ENCODE measurements around the gene TEAD1. TPM values are rescaled to one million over a fixed set of nuclear protein-coding genes. Genes with fewer than 3 reads are reported as not detected.
A peak's percentile ranks its signal among the peaks of the same experiment; 100 is the strongest.

TEAD1 gene
- total RNA-seq, 1 donor from 2014 or later = 51.9 TPM

- peak in 1 of 2 donors; percentile 42 for ATAC-seq
These were observed 226.3 kb downstream of the TEAD1 start for GRCh38 chr11:12900496-12900895.

GRCh38 chr11:12901272-12901671 lies 227.1 kb downstream of the TEAD1 start:
- no peak for TF ChIP-seq CTCF (IDR thresholded peaks at IDR 0.05)
- intact Hi-C loops (cut with DNase I) = no loop called here
- no peak overlapping the region for H3K4me3 ChIP-seq
- H3K27ac ChIP-seq = no peak overlapping the region
- H3K4me1 ChIP-seq = no peaks in the 10 kb centered on the region
- H3K27me3 ChIP-seq (ENCODE audit: low read depth) = no peaks in the 10 kb centered on the region
- ATAC-seq (no peak), DNase-seq (no peak)
- H3K36me3 ChIP-seq = peaks cover 25% of the 10 kb centered on the region
- H3K9me3 ChIP-seq = no peaks in the 10 kb centered on the region

More at GRCh38 chr11:12900496-12900895, 226.3 kb downstream of the TEAD1 start:
- Histone ChIP-seq H3K27ac (no peak overlapping the region), H3K36me3 (peaks cover 27% of the 10 kb centered on the region), H3K9me3 (no peaks in the 10 kb centered on the region), H3K4me3 (no peak overlapping the region), H3K4me1 (no peaks in the 10 kb centered on the region), H3K27me3 (ENCODE audit: low read depth) (no peaks in the 10 kb centered on the region)
- intact Hi-C loops (cut with DNase I) = no loop called here
- TF ChIP-seq CTCF (IDR thresholded peaks at IDR 0.05) = no peak
- DNase-seq = no peak

- Histone ChIP-seq H3K27me3 (ENCODE audit: low read depth) (no peaks in the 10 kb centered on the region), H3K9me3 (no peaks in the 10 kb centered on the region), H3K4me3 (no peak overlapping the region), H3K36me3 (peaks cover 25% of the 10 kb centered on the region), H3K4me1 (no peaks in the 10 kb centered on the region), H3K27ac (no peak overlapping the region)
- intact Hi-C loops (cut with DNase I) = no loop called here
- no peak for DNase-seq
- ATAC-seq = peak in 1 of 2 donors; percentile 20
- TF ChIP-seq CTCF (IDR thresholded peaks at IDR 0.05) = no peak
These were observed 227.8 kb downstream of the TEAD1 start for GRCh38 chr11:12901874-12902481.

GRCh38 chr11:12902791-12903486 lies 228.7 kb downstream of the TEAD1 start:
- no peak for ATAC-seq
- intact Hi-C loops (cut with DNase I) = no loop called here

GRCh38 chr11:12905435-12905834 lies 231.2 kb downstream of the TEAD1 start:
- ATAC-seq (no peak), DNase-seq (no peak)
- H3K27ac ChIP-seq = no peak overlapping the region
- no peaks in the 10 kb centered on the region for H3K9me3 ChIP-seq
- H3K4me3 ChIP-seq = no peak overlapping the region
- no peaks in the 10 kb centered on the region for H3K27me3 ChIP-seq (ENCODE audit: low read depth)
- no peaks in the 10 kb centered on the region for H3K4me1 ChIP-seq
- no peak for TF ChIP-seq CTCF (IDR thresholded peaks at IDR 0.05)
- peaks cover 22% of the 10 kb centered on the region for H3K36me3 ChIP-seq
- intact Hi-C loops (cut with DNase I) = no loop called here

More at GRCh38 chr11:12902791-12903486, 228.7 kb downstream of the TEAD1 start:
- Histone ChIP-seq H3K36me3 (peaks cover 22% of the 10 kb centered on the region), H3K4me1 (no peaks in the 10 kb centered on the region), H3K4me3 (no peak overlapping the region), H3K9me3 (no peaks in the 10 kb centered on the region), H3K27ac (no peak overlapping the region), H3K27me3 (ENCODE audit: low read depth) (no peaks in the 10 kb centered on the region)
- TF ChIP-seq CTCF (IDR thresholded peaks at IDR 0.05) = no peak
- no peak for DNase-seq
